Vagina (tissue), 2 donors: Measurements from ENCODE around the gene TIAM2.

ENCODE experiments used
- CTCF ChIP-seq, 3 experiments: fragments of 450-650 bp in 2 of 3; fragments of 200-600 bp in 1 of 3; sonication (generic) in 1 of 3; IDR thresholded peaks; one replicate each; pipeline ENCODE4 v1.5.1; 2017 to 2019; ENCODE audit warnings: antibody characterized with exemption in 3 of 3, mild to moderate bottlenecking in 2 of 3, moderate library complexity in 2 of 3
- POLR2AphosphoS5 ChIP-seq, 2 donors: sonication (generic); formaldehyde crosslinking; IDR thresholded peaks; one replicate each; pipeline ENCODE4 v1.9.0; 2017; ENCODE audit warnings: antibody characterized with exemption in 2 of 2, mild to moderate bottlenecking in 2 of 2, low read depth in 1 of 2; ENCODE audit not compliant: insufficient read depth in 1 of 2

- TF ChIP-seq POLR2AphosphoS5 (IDR thresholded peaks at IDR 0.05; ENCODE audit: insufficient read depth in 1 of 2, low read depth in 1 of 2) (no peak), CTCF (IDR thresholded peaks at IDR 0.05) (no peak)
These were observed 176.8 kb downstream of the TIAM2 start for GRCh38 chr6:155171747-155172449.
